GM21717 (cell line): ENCODE results near the gene PXYLP1.
A peak's percentile ranks its signal among the peaks of the same experiment; 100 is the strongest.

Experiments
- ATAC-seq: cut with Tn5 transposase; IDR thresholded peaks from one replicate; pipeline ENCODE4 v1.9.1; 2021; ENCODE audit warnings: mild to moderate bottlenecking, moderate library complexity; ENCODE audit not compliant: unreplicated experiment

The PXYLP1 gene

DNA sequence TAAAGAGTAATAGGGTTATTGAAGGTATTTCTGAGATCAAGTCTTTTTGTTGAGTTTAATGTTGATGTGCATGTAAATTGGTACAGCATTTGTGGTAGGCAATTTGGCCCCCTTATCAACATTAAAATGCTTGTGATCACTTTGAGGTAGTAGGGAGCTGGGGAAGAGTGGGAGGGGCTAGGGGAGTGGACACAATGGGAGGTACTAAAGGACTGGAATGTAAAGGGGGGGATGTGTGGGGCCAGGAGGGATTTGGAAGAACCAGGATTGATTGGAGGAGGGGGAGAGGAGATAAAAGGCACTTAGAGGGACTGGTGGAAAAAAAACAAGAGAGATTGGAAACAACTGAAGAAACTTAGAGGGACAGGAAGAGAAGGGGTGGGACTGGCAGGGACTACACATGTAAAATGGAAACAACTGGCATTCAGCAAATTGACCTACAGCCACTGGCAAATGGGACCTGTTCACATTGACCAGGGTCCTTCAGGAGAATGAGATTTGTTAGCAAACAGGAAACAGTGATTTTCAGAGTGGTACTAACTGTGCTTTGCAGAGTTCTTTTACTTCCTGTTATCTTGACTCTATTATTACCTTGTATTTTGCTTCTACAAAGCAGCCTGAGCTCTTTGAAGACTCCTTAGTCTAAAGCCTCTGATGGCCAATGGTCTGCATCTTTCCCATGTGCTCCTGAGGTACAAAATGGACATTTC lies 88.9 kb downstream of the PXYLP1 start:
- ATAC-seq, result no peak

DNA sequence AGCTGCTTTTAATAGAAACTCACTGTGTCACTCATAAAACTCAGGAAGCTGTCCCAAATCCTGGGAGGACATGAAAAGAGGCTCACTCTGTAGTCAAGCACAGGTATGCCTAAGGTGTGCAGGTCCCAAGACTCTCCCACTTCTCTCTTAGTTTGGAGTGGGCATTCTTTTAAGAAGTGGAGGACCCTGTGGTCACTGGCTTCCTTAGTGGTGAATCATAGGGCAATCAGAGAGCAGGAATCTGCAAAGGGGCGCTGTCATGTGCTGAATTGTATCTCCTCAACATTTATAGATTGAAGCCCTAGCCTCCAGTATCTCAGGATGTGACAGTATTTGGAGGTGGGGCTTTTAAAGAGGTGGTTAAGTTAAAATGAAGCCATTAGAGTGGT lies 89.5 kb downstream of the PXYLP1 start:
- ATAC-seq, result no peak

DNA sequence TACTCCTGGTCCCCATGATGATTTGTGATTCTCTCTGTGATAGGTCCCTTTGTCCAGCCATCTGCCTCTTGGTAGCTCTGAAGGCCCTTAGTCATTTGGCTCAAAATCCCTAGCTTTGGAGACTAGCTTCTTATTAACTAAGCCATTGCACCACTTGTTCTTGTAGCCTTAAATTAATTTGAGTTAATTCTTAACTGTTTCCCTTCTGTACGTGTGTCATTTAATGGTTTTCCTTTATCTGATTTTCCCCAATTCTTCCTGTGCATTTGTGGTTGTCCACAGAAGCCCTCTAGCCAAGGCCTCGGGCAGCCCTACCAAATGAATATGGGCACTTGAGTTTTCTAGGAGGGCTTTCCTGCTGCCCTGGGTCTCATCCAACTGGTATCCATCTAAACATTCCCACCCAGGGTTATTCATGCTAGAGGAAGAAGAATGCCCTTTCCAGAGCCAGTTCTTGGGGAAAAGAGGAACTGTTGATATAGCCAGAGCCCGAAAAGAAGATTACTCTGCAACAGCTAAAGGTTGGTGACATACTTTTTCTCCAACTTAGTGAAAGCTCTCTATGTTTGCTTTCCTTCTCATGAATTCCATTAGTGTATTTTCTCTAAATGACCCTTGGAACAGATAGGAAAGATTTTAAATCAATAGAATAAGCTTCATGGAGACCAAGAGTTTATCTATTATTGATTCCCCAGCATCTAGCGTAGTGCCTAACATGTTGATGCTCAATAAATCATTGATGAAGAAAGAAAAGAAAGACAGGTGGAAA lies 92.5 kb downstream of the PXYLP1 start:
- no peak for ATAC-seq

DNA sequence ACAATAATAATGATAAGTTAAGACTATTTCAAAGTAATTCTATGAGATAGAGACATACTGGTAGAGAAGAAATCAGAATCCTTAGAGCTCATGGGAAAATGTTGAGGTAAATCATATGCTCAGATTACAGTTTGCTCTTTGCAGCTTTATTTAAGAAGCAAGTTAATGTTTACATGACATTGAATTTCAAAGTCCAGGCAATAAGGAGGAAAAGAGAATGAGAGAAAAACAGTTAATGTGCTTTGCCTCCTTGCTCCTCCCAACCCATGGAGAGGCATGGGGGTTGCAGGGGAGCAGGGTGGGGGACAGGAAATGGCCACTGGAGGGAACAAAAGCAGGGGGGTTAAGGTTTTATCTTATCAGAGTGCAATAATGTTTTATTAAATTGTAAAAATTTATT lies 94.5 kb downstream of the PXYLP1 start:
- ATAC-seq, result no peak

DNA sequence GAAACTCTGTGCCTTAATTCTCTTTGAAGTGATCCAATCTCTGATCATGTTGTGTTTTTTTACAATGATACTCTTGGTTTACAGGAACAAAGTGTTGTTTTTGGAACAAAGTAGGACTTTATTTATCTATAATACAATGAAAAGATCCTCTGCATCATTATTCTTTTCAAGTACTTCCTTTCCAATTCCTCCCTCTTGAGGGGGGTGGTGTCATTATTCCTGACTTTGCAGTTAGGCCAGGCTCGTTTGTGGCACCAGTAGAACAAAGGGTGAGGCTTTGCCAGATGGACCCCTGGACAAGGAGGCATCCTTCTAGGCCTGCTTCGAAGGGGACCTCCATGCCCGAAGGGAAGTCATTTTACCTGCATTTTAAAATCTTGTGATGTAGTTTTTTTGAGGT lies 95.0 kb downstream of the PXYLP1 start:
- no peak for ATAC-seq

DNA sequence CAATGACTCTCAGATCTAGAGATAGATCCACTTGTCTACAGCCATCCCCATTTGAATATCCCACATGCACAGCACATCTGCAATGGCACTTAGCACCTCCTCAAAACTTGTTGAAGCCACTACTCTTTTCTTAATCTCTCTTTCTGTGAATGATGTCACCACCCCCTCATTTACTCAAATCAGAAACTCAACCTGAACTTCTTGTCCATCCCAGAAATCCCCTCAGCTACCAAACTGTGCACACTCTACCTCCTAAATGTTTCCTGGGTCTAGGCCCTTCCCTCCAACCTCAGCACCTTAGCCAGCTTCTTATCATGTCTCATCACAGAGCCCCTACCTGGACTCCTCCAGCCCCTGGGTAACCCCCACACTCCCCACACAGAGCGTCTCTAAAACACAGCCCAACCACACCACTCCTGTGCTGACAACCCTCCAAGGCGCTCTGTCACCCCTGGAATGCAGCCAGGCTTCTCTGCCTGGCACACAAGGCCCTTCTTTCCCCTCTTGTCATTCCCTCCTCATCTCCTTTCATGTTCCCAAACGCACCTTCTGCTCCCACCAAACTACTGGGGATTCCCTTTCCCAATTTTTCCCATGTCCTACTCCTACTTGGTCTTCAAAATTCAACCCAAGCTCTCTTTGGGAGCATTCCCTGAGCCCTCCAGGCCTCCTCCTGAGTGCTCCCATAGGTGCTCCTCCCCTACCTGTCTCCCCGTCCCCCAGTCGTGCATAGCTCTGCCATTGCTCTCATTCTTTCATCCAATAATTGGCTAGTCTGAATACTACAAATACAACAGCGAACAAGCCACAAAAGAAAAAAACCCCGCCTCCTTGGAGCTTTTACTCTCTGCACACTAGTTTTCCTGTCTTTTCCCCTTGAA lies 96.9 kb downstream of the PXYLP1 start:
- ATAC-seq, result peak; percentile 62

DNA sequence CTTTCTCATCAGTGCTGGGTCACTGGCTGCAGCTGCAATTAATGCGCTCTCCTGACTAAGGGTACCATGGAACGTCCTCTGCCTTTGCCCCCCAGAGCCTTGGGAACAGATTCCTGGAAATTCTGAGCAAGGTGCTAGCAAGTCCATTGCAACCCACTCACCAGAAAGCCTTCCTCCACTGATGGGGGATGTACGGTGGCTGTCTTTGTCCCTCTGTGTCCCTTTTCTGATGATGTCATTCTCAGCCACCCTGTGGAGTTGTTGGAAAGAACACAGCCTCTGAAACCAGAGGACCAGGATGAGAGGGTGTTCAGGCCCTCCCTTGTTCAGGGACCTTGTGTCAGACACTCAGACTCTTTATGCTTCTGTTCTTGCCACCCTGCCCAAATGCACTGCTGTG lies 98.6 kb downstream of the PXYLP1 start:
- no peak for ATAC-seq

DNA sequence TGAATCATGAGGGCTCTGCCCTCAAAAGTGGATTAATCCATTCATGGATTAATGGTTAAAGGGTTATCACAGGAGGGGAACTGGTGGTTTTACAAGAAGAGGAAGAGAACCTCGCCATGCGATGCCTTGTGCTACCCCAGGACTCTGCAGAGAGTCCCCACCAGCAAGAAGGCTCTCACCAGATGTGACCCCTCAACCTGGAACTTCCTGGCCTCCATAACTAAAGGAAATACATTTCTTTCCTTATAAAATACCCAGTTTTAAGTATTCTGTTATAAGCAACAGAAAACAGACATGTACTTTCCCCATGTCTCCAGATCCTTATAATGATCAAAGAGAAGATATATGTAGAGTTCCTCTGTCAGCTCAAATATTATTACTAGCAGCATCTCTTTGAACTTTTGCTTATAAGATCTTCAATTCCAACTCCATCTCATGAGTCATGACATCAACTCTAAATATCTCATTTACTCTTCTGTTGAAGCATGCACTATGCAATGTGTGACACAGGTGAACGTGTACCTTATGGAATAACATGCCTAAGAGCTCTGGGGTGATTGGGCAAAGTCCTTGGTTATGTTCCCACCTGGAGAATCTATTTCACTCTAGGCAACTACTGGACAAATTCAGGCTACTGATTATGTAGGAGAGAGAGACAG lies 99.2 kb downstream of the PXYLP1 start:
- no peak for ATAC-seq

DNA sequence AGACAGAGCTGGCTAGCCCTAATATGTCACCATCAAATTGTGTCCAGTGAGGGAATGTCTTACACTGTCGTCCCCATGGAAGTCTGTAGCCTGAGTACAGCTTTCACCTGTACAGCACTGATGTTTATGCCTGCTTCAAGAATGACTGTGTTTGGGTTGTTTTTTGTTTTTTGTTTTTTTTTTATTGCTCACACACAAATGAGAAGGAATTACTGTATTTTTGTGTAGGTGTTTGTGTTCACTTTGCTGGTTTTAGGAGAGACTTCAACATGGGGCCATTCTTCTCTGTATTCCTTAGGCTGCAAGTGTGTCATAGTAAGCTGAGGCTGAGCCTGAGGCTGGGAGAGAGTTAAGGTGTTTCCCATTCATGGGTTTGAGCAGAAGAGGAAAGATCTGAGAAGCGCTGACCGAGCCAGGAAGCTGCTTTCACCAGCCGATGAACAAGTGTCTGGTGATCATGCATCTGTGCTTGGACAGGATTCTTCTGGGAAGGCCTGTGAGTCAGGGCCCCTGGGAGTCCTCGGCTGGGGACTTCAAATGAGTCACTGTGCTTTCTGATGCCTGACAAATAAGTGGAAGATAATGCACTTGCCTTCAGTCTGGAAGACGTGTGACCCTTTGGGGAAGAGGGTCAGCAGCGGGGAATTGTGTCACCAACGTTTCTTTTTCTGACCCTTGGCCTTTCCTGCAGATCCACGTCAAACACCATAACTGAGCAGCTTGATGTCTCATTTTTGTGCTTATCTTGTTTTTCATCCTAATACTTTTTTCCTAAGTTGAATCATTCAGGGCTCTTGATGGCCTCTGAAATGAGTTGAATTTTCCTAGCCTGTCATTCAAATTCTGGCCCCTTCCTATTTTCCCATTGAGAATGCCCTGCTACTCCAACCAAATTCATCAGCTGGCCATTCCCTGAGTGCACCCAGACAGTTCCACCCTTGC lies 100.0 kb downstream of the PXYLP1 start:
- no peak for ATAC-seq

DNA sequence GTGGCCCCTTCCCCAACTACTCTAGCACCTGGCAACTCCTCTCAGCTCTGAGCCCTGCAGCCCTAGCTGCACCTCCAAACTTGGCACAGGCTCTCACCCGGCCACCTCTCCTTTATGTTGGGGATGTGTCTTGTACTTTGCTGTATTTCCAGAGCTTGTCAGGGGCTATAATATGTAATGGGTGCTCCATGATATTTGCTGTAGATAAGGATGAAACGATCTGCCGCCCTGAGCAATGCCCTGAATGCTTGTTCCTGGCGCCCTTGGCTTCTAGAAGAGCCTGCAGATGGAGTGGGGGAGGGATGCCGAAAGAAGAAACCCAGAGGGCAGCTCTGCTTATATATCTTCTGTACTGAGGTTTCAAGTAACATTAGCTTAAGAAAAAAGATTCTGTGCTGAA lies 100.8 kb downstream of the PXYLP1 start:
- no peak for ATAC-seq

DNA sequence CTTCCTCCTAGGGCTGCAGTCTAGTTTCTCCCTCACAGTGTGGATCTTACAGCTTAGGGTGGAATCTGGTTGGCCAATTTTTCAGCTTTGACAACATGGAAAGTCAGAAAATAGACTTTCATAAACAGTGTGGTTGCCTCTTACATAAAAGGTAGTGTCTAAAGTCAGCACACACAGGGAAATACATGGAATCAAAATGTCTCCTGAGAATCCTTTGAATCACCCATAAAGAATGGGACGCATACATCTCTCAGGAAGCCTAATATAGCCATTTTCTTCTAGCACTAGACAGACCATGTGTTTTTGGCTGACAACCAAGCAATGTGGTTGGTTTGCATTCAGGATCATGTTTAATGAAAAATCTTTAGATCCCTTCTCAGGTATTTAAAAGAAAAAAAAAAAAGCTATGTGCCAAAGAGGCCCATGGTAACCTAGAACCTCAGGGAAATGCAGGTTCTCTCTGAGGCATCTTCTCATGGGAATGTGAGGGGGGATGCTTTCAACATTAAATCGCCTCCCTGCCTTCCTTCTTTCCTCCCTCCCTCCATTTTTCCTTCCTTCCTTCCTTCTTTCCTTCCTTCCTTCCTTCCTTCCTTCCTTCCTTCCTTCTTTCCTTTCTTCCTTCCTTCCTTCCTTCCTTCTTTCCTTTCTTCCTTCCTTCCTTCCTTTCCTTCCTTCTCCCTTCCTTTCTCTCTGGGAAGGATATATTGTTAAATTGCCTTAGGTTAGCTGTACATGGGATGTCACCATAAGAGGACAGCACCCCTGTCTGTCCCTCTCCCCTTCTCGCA lies 102.4 kb downstream of the PXYLP1 start:
- no peak for ATAC-seq

DNA sequence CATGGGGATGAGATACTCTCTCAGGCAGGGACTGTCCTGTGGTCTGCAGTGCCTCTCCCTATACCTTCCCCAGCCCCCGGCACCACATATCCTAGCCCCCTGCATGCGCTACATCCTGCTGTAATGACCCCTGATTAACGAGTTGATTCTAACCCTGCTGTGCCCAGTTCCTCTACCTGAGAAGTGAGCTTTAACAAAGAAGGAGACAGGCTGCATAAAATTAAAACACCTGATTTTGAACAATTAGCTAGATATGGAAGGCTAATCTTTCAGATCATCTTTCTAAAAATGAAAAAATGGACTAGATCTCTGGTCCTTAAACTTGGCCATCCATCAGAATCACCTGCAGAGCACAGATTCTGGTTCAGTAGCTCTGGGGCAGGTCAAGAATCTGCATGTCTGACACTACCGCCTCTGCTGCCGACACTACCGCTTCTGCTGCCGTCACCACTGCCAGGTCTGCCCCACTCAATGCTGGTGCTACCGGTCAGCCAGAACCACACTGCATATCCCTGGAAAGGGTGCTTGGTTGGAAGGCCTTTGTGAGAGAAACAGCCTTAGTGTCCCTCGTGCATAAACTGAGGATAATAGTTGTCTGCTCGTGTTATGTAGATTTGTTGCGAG lies 103.1 kb downstream of the PXYLP1 start:
- no peak for ATAC-seq

DNA sequence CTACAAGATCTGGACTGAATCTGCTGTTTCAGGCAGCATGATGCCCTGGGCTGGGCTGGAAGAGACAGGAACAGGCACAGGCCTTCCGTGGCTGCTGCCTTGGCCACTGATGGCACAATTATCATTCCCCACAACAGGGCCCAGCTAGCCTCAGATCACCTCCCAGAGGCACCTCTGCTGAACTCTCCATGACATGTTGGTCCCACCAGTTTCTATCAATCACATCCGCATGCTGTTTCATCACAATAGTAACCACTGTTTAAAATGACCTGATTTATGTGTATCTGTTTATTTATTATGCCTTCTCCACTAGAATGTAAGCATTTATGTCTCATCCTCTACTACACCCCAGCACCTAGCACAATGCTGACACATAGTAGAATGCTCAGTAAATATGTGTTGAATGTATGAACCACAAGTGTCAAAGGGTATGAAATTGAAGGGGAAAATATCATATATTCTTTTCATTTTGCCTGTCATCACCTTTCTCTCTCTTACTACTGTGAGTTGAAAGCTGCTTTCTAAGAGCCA lies 104.0 kb downstream of the PXYLP1 start:
- no peak for ATAC-seq

DNA sequence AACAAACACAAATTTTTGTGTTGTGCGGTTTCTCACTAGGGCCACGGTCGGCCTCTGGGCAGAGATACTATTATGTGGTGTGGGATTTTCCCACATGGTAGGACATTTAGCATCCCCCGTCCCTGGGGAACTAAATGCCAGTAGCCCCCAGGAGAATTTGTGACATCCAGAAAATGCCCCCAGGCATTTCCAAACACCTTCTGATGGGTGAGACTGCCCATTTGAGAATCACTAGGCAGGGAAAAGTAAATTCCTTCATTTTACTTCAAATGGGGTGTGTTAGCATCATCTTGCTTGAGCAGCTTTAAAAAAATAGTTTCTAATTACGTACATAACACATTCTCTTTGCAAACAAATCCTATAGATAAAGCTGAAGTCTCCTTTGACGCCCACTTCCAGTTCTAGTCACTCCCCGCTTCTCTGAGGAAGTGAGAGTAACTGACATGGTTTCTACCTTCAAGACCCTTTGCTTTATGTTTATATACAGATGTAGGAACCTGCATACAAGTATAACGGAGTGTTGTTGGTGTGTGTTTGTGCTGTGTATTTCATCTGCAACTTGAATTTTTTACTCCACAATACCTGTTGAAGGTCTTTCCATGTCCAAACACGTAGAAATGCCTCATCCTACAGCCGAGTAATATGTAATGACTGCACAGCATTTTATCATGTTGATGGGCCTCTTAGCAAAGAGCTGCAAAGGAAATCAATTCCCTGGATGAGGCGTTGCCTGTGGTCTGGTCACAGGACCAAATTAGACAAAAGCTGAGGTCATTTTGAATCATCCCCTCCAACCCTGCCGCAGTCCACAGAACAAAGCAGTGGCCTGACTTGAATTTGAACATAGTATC lies 105.3 kb downstream of the PXYLP1 start:
- peak; percentile 86 for ATAC-seq

DNA sequence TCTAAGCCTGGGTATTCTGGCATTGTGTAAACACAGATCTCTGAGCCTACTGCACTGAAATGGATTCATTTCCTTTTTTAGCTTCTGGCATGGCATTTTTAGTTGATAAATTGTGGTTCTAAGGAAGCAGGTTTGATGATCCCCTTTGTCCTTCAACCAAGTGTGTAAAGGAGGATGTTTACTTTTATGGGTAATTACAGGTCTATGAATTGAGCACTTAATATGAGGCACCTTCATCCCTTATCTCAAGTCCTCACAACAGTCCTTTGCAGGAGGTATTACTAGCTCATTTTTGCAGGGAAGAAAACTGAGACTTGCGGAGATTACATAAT lies 105.9 kb downstream of the PXYLP1 start:
- ATAC-seq, result no peak

DNA sequence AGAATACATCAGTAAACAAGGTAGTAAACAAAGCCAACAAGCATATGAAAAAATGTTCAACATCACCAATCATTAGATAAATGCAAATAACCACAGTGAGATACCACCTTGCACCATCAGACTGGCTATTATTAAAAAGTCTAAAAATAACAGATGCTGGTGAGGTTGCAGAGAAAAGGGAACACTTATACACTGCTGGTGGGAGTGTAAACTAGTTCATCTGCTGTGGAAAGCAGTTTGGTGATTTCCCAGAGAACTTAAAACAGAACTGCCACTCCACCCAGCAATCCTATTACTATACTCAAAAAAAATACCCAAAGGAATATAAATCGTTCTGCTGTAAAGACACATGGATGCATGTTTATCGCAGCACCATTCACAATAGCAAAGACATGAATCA lies 106.4 kb downstream of the PXYLP1 start:
- ATAC-seq, result no peak

DNA sequence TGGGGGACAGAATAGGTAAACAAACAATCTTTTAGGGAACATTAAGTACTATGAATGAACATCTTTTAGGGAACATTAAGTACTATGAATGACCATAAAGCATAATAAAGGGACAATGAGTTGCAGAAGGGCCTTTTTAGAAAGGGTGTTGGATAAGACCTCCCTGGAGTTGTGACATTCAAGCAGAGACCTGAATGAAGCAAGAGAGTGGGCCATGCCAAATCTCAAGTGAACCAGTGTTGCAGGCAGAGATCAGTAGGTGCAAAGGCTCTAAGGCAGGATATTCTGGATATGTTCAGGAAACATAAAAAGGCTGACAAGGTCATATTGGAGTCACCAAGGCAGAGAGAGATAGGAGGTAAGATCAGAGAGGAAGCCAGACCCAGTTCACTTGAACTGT lies 107.3 kb downstream of the PXYLP1 start:
- ATAC-seq, result no peak

DNA sequence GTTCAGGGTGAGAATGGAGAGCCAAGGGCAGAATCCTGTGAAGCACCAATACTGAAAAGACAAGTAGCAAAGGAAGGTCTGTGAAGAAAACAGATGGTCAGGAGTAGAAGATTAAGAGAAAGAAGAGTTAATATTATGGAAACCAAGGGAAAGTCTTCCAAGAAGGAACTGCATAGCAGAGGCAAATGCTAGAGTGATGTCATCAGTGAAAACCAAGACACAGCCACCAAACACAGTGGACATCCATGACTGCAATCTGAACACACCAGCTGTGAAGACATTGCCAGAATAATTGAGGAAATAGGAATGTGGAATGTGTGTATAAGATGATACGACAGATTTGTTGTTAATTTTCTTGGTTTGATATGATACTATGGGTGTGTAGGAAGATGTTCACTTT lies 109.9 kb downstream of the PXYLP1 start:
- no peak for ATAC-seq
